Measurements from ENCODE around the gene SRGN.

- TF ChIP-seq, protein P1, sequence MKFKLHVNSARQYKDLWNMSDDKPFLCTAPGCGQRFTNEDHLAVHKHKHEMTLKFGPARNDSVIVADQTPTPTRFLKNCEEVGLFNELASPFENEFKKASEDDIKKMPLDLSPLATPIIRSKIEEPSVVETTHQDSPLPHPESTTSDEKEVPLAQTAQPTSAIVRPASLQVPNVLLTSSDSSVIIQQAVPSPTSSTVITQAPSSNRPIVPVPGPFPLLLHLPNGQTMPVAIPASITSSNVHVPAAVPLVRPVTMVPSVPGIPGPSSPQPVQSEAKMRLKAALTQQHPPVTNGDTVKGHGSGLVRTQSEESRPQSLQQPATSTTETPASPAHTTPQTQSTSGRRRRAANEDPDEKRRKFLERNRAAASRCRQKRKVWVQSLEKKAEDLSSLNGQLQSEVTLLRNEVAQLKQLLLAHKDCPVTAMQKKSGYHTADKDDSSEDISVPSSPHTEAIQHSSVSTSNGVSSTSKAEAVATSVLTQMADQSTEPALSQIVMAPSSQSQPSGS (IDR thresholded peaks at IDR 0.05; ENCODE audit: low read length), result no peak
- no peak for TF ChIP-seq YY1 (IDR thresholded peaks at IDR 0.05; ENCODE audit: low read depth, low read length)
These were observed 17.3 kb downstream of the SRGN start for GRCh38 chr10:69104994-69105790.
